ENCODE measurements around the gene FZD7. TPM values are rescaled to one million over a fixed set of nuclear protein-coding genes. Genes with fewer than 3 reads are reported as not detected.

The FZD7 gene
- total and polyA plus RNA-seq, 4 experiments from 2014 or later = 0.47 to 0.61 TPM; not detected in 2

- POLR2A ChIA-PET (ENCODE audit: partially characterized antibody) = no interaction called here
- peaks cover 11 to 18% of the 10 kb centered on the region in 2 donors for H3K27me3 Mint-ChIP-seq
- no peaks in the 10 kb centered on the region for H3K4me1 Mint-ChIP-seq
- no peaks in the 10 kb centered on the region for H3K4me1 ChIP-seq (ENCODE audit: insufficient read depth, low read length)
- intact Hi-C loops (cut with micrococcal nuclease) = no loop called here
- DNase-seq = no peak
- H3K9me3 Mint-ChIP-seq = no peaks in the 10 kb centered on the region
- no peak overlapping the region for H3K4me3 Mint-ChIP-seq
- H3K36me3 ChIP-seq (ENCODE audit: insufficient read depth, low read length) = no peaks in the 10 kb centered on the region
- H3K27me3 ChIP-seq (ENCODE audit: insufficient read depth, low read length) = no peaks in the 10 kb centered on the region
- CTCF ChIA-PET (ENCODE audit: partially characterized antibody) = interaction anchor here (0.6 kb wide), 1 partner anchor 755 kb away, joined by 3 read pairs; no protein-coding TSS in a partner anchor
- H3K9me3 ChIP-seq (ENCODE audit: control insufficient read depth in 1 of 2, low read length in 2 of 2) = no peaks in the 10 kb centered on the region
- H3K27ac Mint-ChIP-seq = no peak overlapping the region
- H3K27ac ChIP-seq (ENCODE audit: low read depth, low read length) = no peak overlapping the region
- no peaks in the 10 kb centered on the region for H3K36me3 Mint-ChIP-seq
- H3K4me3 ChIP-seq (ENCODE audit: low read length in 2 of 2) = no peak overlapping the region
Measured at GRCh38 chr2:202060218-202060617, 26.6 kb downstream of the FZD7 start.

- H3K4me1 Mint-ChIP-seq = no peaks in the 10 kb centered on the region
- H3K4me3 Mint-ChIP-seq = no peak overlapping the region
- H3K27ac ChIP-seq (ENCODE audit: low read depth, low read length) = no peak overlapping the region
- H3K9me3 ChIP-seq (ENCODE audit: control insufficient read depth in 1 of 2, low read length in 2 of 2) = no peaks in the 10 kb centered on the region
- ChIA-PET CTCF (ENCODE audit: partially characterized antibody) (no interaction called here), POLR2A (ENCODE audit: partially characterized antibody) (no interaction called here)
- intact Hi-C loops (cut with micrococcal nuclease) = no loop called here
- no peaks in the 10 kb centered on the region for H3K27me3 ChIP-seq (ENCODE audit: insufficient read depth, low read length)
- no peak overlapping the region for H3K4me3 ChIP-seq (ENCODE audit: low read length in 2 of 2)
- no peaks in the 10 kb centered on the region for H3K4me1 ChIP-seq (ENCODE audit: insufficient read depth, low read length)
- H3K27ac Mint-ChIP-seq = no peak overlapping the region
- H3K27me3 Mint-ChIP-seq = peaks cover 7 to 17% of the 10 kb centered on the region in 2 donors
- no peak for DNase-seq
- H3K36me3 Mint-ChIP-seq = no peaks in the 10 kb centered on the region
- H3K36me3 ChIP-seq (ENCODE audit: insufficient read depth, low read length) = no peaks in the 10 kb centered on the region
- H3K9me3 Mint-ChIP-seq = no peaks in the 10 kb centered on the region
Measured at GRCh38 chr2:202061695-202062094, 28.0 kb downstream of the FZD7 start.

GRCh38 chr2:202064171-202064880 is 30.7 kb downstream of the FZD7 start:
- Histone ChIP-seq H3K27ac (ENCODE audit: low read depth, low read length) (no peak overlapping the region), H3K36me3 (ENCODE audit: insufficient read depth, low read length) (no peaks in the 10 kb centered on the region), H3K27me3 (ENCODE audit: insufficient read depth, low read length) (no peaks in the 10 kb centered on the region), H3K4me1 (ENCODE audit: insufficient read depth, low read length) (no peaks in the 10 kb centered on the region), H3K9me3 (ENCODE audit: control insufficient read depth in 1 of 2, low read length in 2 of 2) (no peaks in the 10 kb centered on the region), H3K4me3 (ENCODE audit: low read length in 2 of 2) (no peak overlapping the region)
- intact Hi-C loops (cut with micrococcal nuclease) = no loop called here
- no peak for DNase-seq
- CTCF ChIA-PET (ENCODE audit: partially characterized antibody) = interaction anchor here (0.9 kb wide), 1 partner anchor 204 kb away, joined by 4 read pairs; no protein-coding TSS in a partner anchor
- Mint-ChIP-seq H3K9me3 (no peaks in the 10 kb centered on the region), H3K4me1 (no peaks in the 10 kb centered on the region), H3K27ac (no peak overlapping the region), H3K36me3 (no peaks in the 10 kb centered on the region), H3K4me3 (no peak overlapping the region), H3K27me3 (peaks cover 5 to 9% of the 10 kb centered on the region in 2 donors)
- POLR2A ChIA-PET (ENCODE audit: partially characterized antibody) = no interaction called here

- ChIA-PET POLR2A (ENCODE audit: partially characterized antibody) (no interaction called here), CTCF (ENCODE audit: partially characterized antibody) (no interaction called here)
- H3K27me3 ChIP-seq (ENCODE audit: insufficient read depth, low read length) = no peaks in the 10 kb centered on the region
- no peak overlapping the region for H3K4me3 Mint-ChIP-seq
- no peak overlapping the region for H3K4me3 ChIP-seq (ENCODE audit: low read length in 2 of 2)
- H3K9me3 ChIP-seq (ENCODE audit: control insufficient read depth in 1 of 2, low read length in 2 of 2) = no peaks in the 10 kb centered on the region
- H3K4me1 ChIP-seq (ENCODE audit: insufficient read depth, low read length) = no peaks in the 10 kb centered on the region
- DNase-seq = no peak
- H3K4me1 Mint-ChIP-seq = no peaks in the 10 kb centered on the region
- no peaks in the 10 kb centered on the region for H3K36me3 ChIP-seq (ENCODE audit: insufficient read depth, low read length)
- H3K27ac ChIP-seq (ENCODE audit: low read depth, low read length) = no peak overlapping the region
- intact Hi-C loops (cut with micrococcal nuclease) = no loop called here
- no peaks in the 10 kb centered on the region for H3K9me3 Mint-ChIP-seq
- no peaks in the 10 kb centered on the region for H3K36me3 Mint-ChIP-seq
- H3K27me3 Mint-ChIP-seq = peaks cover 5 to 6% of the 10 kb centered on the region in 2 donors
- H3K27ac Mint-ChIP-seq = peak overlapping the region in 1 of 7 donors; percentile 14
Measured at GRCh38 chr2:202064881-202065230, 31.2 kb downstream of the FZD7 start.

GRCh38 chr2:202065876-202066275 is 32.2 kb downstream of the FZD7 start:
- Mint-ChIP-seq H3K36me3 (no peaks in the 10 kb centered on the region), H3K27ac (no peak overlapping the region), H3K27me3 (peaks cover 2 to 3% of the 10 kb centered on the region in 2 donors), H3K9me3 (no peaks in the 10 kb centered on the region), H3K4me1 (no peaks in the 10 kb centered on the region), H3K4me3 (no peak overlapping the region)
- no peak overlapping the region for H3K4me3 ChIP-seq (ENCODE audit: low read length in 2 of 2)
- no peaks in the 10 kb centered on the region for H3K9me3 ChIP-seq (ENCODE audit: control insufficient read depth in 1 of 2, low read length in 2 of 2)
- no peak for DNase-seq
- ChIA-PET CTCF (ENCODE audit: partially characterized antibody) (no interaction called here), POLR2A (ENCODE audit: partially characterized antibody) (no interaction called here)
- no peak overlapping the region for H3K27ac ChIP-seq (ENCODE audit: low read depth, low read length)
- no peaks in the 10 kb centered on the region for H3K36me3 ChIP-seq (ENCODE audit: insufficient read depth, low read length)
- intact Hi-C loops (cut with micrococcal nuclease) = no loop called here
- no peaks in the 10 kb centered on the region for H3K4me1 ChIP-seq (ENCODE audit: insufficient read depth, low read length)
- no peaks in the 10 kb centered on the region for H3K27me3 ChIP-seq (ENCODE audit: insufficient read depth, low read length)

GRCh38 chr2:202066875-202067274 is 33.2 kb downstream of the FZD7 start:
- POLR2A ChIA-PET (ENCODE audit: partially characterized antibody) = no interaction called here
- no peaks in the 10 kb centered on the region for H3K9me3 ChIP-seq (ENCODE audit: control insufficient read depth in 1 of 2, low read length in 2 of 2)
- H3K36me3 Mint-ChIP-seq = no peaks in the 10 kb centered on the region
- intact Hi-C loops (cut with micrococcal nuclease) = no loop called here
- H3K27me3 ChIP-seq (ENCODE audit: insufficient read depth, low read length) = no peaks in the 10 kb centered on the region
- H3K27ac Mint-ChIP-seq = no peak overlapping the region
- CTCF ChIA-PET (ENCODE audit: partially characterized antibody) = no interaction called here
- H3K4me1 Mint-ChIP-seq = peaks cover 0 to 1% (median 0%) of the 10 kb centered on the region in 4 donors
- H3K4me3 Mint-ChIP-seq = no peak overlapping the region
- no peaks in the 10 kb centered on the region for H3K36me3 ChIP-seq (ENCODE audit: insufficient read depth, low read length)
- H3K27me3 Mint-ChIP-seq = peaks cover 2 to 4% of the 10 kb centered on the region in 2 donors
- H3K9me3 Mint-ChIP-seq = no peaks in the 10 kb centered on the region
- no peaks in the 10 kb centered on the region for H3K4me1 ChIP-seq (ENCODE audit: insufficient read depth, low read length)
- DNase-seq = no peak
- H3K27ac ChIP-seq (ENCODE audit: low read depth, low read length) = no peak overlapping the region
- no peak overlapping the region for H3K4me3 ChIP-seq (ENCODE audit: low read length in 2 of 2)

- Mint-ChIP-seq H3K4me1 (peaks cover 0 to 1% (median 0%) of the 10 kb centered on the region in 4 donors), H3K9me3 (no peaks in the 10 kb centered on the region), H3K36me3 (no peaks in the 10 kb centered on the region), H3K4me3 (no peak overlapping the region), H3K27me3 (peaks cover 2 to 4% of the 10 kb centered on the region in 2 donors), H3K27ac (no peak overlapping the region)
- intact Hi-C loops (cut with micrococcal nuclease) = no loop called here
- ChIA-PET POLR2A (ENCODE audit: partially characterized antibody) (no interaction called here), CTCF (ENCODE audit: partially characterized antibody) (no interaction called here)
- DNase-seq = no peak
- Histone ChIP-seq H3K4me3 (ENCODE audit: low read length in 2 of 2) (no peak overlapping the region), H3K9me3 (ENCODE audit: control insufficient read depth in 1 of 2, low read length in 2 of 2) (no peaks in the 10 kb centered on the region), H3K27me3 (ENCODE audit: insufficient read depth, low read length) (no peaks in the 10 kb centered on the region), H3K27ac (ENCODE audit: low read depth, low read length) (no peak overlapping the region), H3K36me3 (ENCODE audit: insufficient read depth, low read length) (no peaks in the 10 kb centered on the region), H3K4me1 (ENCODE audit: insufficient read depth, low read length) (no peaks in the 10 kb centered on the region)
Measured at GRCh38 chr2:202067589-202067988, 33.9 kb downstream of the FZD7 start.

Measured in CD4-positive, alpha-beta memory T cell (primary cell).